ENCODE results near the gene RBM20.
"Not testable (repeated sequence)": the region's sequence is repeated elsewhere in the genome, so short reads cannot be mapped to it uniquely, and the experiment has no call there.

The RBM20 gene

GRCh38 chr10:110647136-110647430 is 2.9 kb downstream of the RBM20 start:
- no peak for DNase-seq (ENCODE audit: low read depth in 4 of 4, low spot score in 1 of 4)

- DNase-seq (ENCODE audit: low read depth in 4 of 4, low spot score in 1 of 4) = no peak
Observed at GRCh38 chr10:110648692-110649346, 4.7 kb downstream of the RBM20 start.

- no peak for DNase-seq (ENCODE audit: low read depth in 4 of 4, low spot score in 1 of 4)
Observed at GRCh38 chr10:110649347-110650264, 5.5 kb downstream of the RBM20 start.

GRCh38 chr10:110650265-110650668 is 6.1 kb downstream of the RBM20 start:
- DNase-seq (ENCODE audit: low read depth in 4 of 4, low spot score in 1 of 4) = no peak

- peak in 1 of 4 experiments; percentile 4 for DNase-seq (ENCODE audit: low read depth in 4 of 4, low spot score in 1 of 4)
Observed at GRCh38 chr10:110651044-110651958, 7.2 kb downstream of the RBM20 start.

GRCh38 chr10:110652475-110653118 is 8.5 kb downstream of the RBM20 start:
- no peak for DNase-seq (ENCODE audit: low read depth in 4 of 4, low spot score in 1 of 4)

GRCh38 chr10:110655320-110655719 is 11.2 kb downstream of the RBM20 start:
- no peak for DNase-seq (ENCODE audit: low read depth in 4 of 4, low spot score in 1 of 4)

- DNase-seq (ENCODE audit: low read depth in 4 of 4, low spot score in 1 of 4) = no peak
Observed at GRCh38 chr10:110656612-110657011, 12.5 kb downstream of the RBM20 start.

- no peak for DNase-seq (ENCODE audit: low read depth in 4 of 4, low spot score in 1 of 4)
Observed at GRCh38 chr10:110657973-110658691, 14.0 kb downstream of the RBM20 start.

GRCh38 chr10:110659558-110659957 is 15.4 kb downstream of the RBM20 start:
- no peak for DNase-seq (ENCODE audit: low read depth in 4 of 4, low spot score in 1 of 4)

GRCh38 chr10:110660289-110660688 is 16.2 kb downstream of the RBM20 start:
- not testable (repeated sequence) for DNase-seq (ENCODE audit: low read depth in 4 of 4, low spot score in 1 of 4)

GRCh38 chr10:110661292-110661691 is 17.2 kb downstream of the RBM20 start:
- DNase-seq (ENCODE audit: low read depth in 4 of 4, low spot score in 1 of 4) = no peak

- no peak for DNase-seq (ENCODE audit: low read depth in 4 of 4, low spot score in 1 of 4)
Observed at GRCh38 chr10:110664483-110665420, 20.6 kb downstream of the RBM20 start.

- not testable (repeated sequence) for DNase-seq (ENCODE audit: low read depth in 4 of 4, low spot score in 1 of 4)
Observed at GRCh38 chr10:110666259-110666658, 22.1 kb downstream of the RBM20 start.

GRCh38 chr10:110666673-110667072 is 22.5 kb downstream of the RBM20 start:
- DNase-seq (ENCODE audit: low read depth in 4 of 4, low spot score in 1 of 4) = no peak

- no peak for DNase-seq (ENCODE audit: low read depth in 4 of 4, low spot score in 1 of 4)
Observed at GRCh38 chr10:110667620-110668343, 23.6 kb downstream of the RBM20 start.

- no peak for DNase-seq (ENCODE audit: low read depth in 4 of 4, low spot score in 1 of 4)
Observed at GRCh38 chr10:110668443-110668842, 24.3 kb downstream of the RBM20 start.

GRCh38 chr10:110670335-110670734 is 26.2 kb downstream of the RBM20 start:
- DNase-seq (ENCODE audit: low read depth in 4 of 4, low spot score in 1 of 4) = no peak
